B cell (primary cell): ENCODE data around the gene ZBTB16.

ENCODE experiments used
- EZH2 ChIP-seq: IDR thresholded peaks from 2 replicates; pipeline ENCODE4 v1.6.1; 2012; ENCODE audit warnings: borderline replicate concordance, low read depth, mild to moderate bottlenecking, moderate library complexity, low read length; ENCODE audit not compliant: insufficient read depth, poor library complexity, severe bottlenecking
- TF ChIP-seq, protein P1 (sequence below): fragments of 200-600 bp; IDR thresholded peaks from one replicate; pipeline ENCODE4 v1.8.0; 2022; ENCODE audit warnings: antibody characterized with exemption, mild to moderate bottlenecking

DNA sequence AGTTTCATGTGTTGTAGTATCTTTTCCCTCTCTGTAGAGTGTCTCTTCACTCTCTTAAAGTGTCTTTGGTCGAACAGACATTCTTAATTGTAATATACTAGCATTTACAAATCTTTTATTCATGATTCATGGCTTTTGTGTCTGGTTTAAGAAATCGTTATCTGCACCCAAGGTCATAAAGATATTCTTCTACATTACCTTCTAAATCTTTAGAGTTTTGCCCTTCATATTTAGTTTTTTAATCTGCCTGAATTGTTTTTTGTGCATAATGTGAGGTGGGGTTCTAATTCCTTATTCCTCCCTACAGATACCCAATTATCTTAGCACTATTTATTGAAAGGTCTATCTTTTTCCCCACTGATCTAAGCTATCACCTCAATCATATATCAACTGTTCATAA is 227.6 kb downstream of the ZBTB16 start:
- no peak for TF ChIP-seq EZH2
- TF ChIP-seq, protein P1, sequence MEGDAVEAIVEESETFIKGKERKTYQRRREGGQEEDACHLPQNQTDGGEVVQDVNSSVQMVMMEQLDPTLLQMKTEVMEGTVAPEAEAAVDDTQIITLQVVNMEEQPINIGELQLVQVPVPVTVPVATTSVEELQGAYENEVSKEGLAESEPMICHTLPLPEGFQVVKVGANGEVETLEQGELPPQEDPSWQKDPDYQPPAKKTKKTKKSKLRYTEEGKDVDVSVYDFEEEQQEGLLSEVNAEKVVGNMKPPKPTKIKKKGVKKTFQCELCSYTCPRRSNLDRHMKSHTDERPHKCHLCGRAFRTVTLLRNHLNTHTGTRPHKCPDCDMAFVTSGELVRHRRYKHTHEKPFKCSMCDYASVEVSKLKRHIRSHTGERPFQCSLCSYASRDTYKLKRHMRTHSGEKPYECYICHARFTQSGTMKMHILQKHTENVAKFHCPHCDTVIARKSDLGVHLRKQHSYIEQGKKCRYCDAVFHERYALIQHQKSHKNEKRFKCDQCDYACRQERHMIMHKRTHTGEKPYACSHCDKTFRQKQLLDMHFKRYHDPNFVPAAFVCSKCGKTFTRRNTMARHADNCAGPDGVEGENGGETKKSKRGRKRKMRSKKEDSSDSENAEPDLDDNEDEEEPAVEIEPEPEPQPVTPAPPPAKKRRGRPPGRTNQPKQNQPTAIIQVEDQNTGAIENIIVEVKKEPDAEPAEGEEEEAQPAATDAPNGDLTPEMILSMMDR, result no peak
